GM11168 (cell line): ENCODE measurements around the gene MANBA.
"Not testable (repeated sequence)": the region's sequence is repeated elsewhere in the genome, so short reads cannot be mapped to it uniquely, and the experiment has no call there.

ENCODE experiments used
- in situ Hi-C: fragments of 300-500 bp; cut with MboI; formaldehyde crosslinking; loops from one replicate; pipeline ENCODE4 v1.12.0; 2022; ENCODE audit warnings: low sequenced_read_pairs; ENCODE audit not compliant: unreplicated experiment

The MANBA gene

GRCh38 chr4:102772738-102773340, 12.1 kb upstream of the MANBA start:
- in situ Hi-C loops, result no loop called here

DNA sequence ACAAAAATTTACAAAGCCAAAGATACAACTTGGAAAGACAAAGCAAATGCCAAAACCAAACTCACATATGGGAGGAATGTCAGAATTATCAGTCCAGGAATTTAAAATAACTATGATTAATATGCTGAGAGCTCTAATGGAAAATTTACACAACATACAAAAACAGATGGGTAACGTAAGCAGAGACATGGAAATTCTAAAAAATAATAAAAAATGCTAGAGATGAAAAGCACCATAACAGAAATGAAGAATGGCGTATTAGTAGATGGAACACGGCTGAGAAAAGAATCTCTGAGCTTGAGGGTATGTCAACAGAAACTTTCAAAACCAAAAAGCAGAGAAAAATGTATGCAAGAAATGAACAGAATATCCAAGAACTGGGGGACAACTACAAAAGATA, 4.1 kb upstream of the MANBA start:
- in situ Hi-C loops, result no loop called here

DNA sequence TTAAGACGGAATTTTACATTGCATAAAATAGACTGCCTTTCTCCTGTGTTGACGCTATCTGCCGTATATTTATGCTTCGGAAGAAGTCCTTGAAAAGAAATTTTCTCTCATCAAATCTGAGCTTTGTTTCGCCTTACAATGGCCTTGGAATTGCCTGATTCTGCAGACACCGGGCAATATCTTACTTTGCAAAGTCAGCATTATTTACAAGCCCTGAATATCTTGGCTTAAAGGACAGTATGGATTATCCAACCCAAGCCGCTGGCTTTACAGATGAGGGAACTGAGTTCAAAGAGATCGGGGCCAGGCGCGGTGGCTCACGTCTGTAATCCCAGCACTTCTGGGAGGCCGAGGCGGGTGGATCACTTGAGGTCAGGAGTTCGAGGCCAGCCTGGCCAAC, 1.1 kb upstream of the MANBA start:
- in situ Hi-C loops, result no loop called here

DNA sequence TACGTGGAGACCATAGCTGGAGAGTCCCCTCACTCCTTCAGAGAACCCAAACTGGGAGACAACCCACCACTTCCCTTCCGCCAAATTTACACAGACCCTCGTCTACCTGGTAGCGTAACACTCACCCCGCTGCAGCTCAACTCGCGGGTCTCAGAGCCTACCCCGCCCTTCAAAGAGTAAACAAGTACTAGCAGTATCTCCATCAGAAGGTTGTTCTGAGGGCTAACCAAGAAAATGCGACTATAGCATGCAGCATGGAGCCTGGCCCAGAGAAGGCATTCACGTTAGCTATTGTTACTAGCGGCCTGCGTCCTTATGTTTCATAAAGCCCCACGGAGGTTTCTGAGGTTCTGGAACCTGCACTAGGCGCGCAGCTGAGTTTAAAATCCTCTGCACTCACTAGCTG, 531 bp upstream of the MANBA start:
- in situ Hi-C loops, result no loop called here

DNA sequence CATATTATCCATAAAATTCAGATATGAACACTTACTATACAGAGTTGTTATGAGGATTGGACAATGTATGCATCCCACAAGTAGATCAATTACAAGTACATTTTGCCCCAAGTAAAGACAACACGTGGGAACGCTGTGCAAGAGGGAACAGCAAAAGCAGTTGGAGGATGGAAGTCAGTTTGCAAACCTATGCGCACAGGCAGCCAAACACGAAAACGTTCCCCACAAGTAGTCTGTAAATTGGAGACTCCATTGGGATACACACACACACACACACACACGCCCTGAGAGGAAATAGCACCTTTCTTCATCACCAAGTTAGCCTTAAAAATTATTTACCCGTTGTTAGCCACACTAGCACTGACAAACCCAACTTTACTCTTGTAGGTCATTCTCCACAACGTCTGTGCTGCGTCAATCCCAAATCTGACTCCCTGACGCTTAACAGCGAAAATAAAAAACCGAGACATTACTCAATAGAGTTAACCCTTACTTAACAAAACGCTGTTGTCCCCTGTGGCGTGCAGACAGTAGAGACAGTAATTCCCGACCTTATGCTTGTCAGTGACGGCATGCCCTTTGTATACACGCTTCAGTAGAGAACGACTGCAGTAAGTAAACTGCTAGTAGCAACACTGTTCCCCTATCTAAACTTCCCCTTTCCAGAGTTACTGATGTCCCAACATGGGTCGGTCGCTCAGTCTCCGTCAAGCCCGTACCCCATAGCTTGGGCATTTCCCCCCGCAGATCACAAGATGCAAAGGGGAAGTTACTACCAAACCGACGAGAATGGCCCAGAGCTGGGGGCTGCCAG, 730 bp downstream of the MANBA start:
- in situ Hi-C loops, result no loop called here

GRCh38 chr4:102758241-102759160, 2.3 kb downstream of the MANBA start:
- in situ Hi-C loops, result no loop called here

DNA sequence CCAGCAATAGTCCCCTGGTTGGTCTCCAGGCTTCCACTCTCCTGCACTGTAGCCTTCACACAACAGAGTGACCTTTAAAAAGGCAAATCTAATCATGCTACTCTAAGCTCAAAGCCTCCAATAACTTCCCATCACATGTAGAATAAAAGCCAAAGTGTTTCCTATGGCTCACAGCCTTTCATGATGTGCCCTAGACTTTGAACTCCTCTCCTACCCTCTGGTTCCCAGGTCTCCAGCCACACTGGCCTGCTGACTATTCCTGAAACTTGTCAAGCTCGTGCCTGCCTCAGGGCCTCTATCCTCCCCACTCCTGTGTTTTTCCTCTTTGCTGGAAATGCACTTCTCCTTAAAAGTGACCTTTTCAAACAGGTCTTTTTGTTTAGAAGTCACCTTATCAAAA, 3.1 kb downstream of the MANBA start:
- in situ Hi-C loops, result no loop called here

- in situ Hi-C loops, result no loop called here
These were observed 6.7 kb downstream of the MANBA start for GRCh38 chr4:102754044-102754443.

DNA sequence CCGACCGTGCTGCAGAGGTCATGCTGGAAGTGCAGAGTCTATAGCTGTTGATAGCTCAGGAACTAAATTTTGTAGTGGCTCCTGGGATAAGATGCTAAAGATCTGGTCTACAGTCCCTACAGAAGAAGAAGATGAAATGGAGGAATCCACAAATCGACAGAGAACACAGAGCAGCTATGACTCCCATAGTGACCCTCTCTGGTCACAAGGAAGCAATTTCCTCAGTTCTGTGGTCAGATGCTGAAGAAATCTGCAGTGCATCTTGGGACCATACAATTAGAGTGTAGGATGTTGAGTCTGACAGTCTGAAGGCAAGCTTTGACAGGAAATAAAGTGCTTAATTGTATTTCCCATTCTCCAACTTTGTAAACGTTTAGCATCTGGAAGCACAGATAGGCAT, 8.8 kb downstream of the MANBA start:
- in situ Hi-C loops, result no loop called here

DNA sequence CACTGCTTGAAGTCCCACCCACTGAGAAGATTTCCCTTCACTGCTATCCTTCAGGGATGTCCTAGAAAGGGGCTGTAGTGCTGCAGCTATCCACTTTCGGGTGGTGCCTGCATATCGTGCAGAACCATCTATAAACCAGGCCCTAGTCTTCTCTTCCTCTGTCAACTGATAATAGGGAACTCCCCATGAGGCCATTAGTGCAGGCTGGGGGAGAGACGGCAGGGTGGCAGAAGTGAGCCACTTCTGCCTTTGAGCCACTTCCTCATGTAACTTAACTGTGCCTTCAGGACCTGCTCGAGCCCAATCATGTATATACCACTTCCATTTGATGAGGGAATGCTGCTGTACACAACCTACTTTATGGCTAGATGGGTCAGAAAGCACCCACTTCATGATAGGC, 17.4 kb downstream of the MANBA start:
- in situ Hi-C loops, result not testable (repeated sequence)

GRCh38 chr4:102738802-102739201, 22.0 kb downstream of the MANBA start:
- in situ Hi-C loops, result not testable (repeated sequence)

GRCh38 chr4:102736636-102737549, 23.9 kb downstream of the MANBA start:
- in situ Hi-C loops, result no loop called here

DNA sequence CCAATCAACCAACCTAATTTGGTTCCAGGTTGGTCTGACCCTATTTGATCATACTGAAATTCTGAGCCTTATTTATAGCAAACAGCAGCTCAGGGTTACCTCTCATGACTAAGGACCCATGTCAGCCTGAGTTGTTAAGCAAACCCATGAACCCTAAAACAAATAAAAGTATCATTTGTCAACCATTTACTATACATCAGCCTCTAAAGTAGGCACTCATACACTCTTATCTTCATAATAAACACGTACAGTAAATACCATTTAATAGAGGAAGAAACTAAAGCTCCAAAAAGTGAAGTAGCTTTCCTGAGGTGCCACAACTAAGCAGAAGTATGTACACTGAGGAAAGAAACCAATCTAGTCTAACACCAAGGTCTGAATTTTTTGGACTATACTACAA, 25.2 kb downstream of the MANBA start:
- in situ Hi-C loops, result no loop called here

DNA sequence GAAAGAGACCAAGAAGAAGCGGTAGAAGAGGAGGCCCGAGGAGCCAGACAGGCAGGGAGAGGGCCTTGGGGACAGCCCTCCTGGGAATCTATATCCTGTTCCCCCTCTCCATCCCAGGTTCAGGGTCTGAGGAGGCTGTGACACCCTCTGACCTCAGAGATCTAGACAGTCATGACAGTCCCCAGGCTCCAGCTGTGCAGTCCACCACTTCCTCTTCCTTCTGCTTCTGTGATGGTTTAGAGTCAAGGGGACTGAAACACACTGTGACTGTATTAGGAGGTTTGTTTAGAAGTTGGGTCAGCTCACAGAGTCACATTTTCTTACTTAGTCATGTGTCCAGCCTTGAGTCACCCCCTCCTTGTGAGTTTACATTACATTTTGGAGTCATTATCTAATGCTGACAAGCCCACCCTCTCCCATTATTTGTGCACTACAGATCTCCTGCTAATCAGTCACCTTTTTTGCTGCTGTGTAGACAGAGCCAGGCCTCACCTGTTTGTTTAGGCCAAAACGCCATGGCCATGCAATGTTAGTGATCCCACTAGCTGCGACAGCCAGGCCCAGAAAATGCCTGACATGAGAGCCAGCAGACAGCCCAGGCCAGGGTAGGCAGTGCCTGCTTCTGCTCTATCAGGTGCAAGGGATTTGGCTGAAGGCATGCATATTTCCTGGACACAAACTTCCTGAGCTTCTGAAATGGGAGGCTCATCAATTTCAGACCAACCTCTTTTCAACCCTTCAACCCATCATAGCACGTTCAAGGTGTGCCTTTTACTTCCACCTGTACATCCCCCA, 26.0 kb downstream of the MANBA start:
- in situ Hi-C loops, result no loop called here

- in situ Hi-C loops, result no loop called here
These were observed 26.7 kb downstream of the MANBA start for GRCh38 chr4:102734116-102734515.

GRCh38 chr4:102733084-102733483, 27.7 kb downstream of the MANBA start:
- in situ Hi-C loops, result no loop called here

DNA sequence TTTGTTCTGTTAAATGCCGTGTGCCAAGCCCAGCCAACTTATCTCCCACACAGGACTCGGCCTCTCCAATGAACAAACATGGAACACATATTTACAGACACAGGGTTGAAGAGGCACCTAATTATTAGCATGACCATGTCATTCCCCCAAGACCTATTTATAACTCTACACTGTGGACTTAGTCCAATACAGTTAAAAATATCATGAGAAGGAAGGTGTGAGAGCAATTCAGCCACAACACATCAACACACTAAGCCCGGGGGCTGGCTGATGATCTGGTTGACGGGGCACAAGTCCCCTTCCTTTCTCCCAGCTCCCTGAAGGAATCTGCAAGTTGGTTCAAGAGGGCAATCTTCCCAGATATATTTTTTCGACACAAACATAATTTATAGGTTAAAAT, 28.1 kb downstream of the MANBA start:
- in situ Hi-C loops, result no loop called here

GRCh38 chr4:102730968-102731533, 29.7 kb downstream of the MANBA start:
- in situ Hi-C loops, result no loop called here

- in situ Hi-C loops, result not testable (repeated sequence)
These were observed 31.3 kb downstream of the MANBA start for GRCh38 chr4:102729486-102729885.
